ENCODE results near the gene HMGB1.

The HMGB1 gene

DNA sequence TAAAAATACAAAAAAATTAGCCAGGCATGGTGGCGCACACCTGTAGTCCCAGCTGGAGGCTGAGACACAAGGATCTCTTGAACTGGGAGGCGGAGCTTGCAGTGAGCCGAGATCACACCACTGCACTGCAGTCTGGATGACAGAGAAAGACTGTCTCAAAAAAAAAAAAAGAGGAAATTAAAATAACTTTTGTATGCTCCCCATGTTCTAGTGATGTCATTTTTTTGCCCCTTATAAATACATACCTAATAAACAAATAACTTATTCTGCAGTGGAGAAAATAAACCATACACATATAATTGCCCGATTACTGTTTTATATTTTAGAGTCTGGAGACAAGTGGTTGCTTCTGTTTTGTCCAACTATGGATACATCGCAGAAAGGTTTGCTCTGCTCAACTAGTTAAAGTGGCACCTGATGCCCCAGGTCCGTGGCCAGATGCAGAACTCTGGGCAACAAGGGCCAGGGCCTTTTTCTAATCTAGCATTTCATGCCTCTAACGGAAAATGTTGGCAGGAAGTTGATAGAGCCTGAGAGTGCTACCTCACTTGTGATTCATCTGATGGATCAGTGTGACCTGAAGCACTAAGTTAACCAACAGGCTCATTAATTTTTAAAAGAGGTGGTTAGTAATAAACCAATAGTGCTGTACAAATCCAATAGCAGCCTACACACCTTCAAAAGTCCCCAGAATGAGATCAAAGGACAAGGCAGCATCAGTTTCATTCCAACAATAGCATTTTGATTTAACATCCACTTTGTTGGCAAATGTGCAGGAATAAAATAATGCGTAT is 24.6 kb downstream of the HMGB1 start:
- TF ChIP-seq TAF1 (IDR thresholded peaks at IDR 0.05; ENCODE audit: borderline replicate concordance, insufficient read depth, low read length) (no peak), SIN3A (IDR thresholded peaks at IDR 0.05; ENCODE audit: borderline replicate concordance, insufficient read depth, low read length) (no peak), FOXP2 (optimal IDR thresholded peaks at IDR 0.05; ENCODE audit: borderline replicate concordance, extremely low read depth, extremely low read length, insufficient read depth) (no peak), POLR2AphosphoS5 (IDR thresholded peaks at IDR 0.05; ENCODE audit: low read depth, low read length) (no peak)
- TF ChIP-seq, protein P1, sequence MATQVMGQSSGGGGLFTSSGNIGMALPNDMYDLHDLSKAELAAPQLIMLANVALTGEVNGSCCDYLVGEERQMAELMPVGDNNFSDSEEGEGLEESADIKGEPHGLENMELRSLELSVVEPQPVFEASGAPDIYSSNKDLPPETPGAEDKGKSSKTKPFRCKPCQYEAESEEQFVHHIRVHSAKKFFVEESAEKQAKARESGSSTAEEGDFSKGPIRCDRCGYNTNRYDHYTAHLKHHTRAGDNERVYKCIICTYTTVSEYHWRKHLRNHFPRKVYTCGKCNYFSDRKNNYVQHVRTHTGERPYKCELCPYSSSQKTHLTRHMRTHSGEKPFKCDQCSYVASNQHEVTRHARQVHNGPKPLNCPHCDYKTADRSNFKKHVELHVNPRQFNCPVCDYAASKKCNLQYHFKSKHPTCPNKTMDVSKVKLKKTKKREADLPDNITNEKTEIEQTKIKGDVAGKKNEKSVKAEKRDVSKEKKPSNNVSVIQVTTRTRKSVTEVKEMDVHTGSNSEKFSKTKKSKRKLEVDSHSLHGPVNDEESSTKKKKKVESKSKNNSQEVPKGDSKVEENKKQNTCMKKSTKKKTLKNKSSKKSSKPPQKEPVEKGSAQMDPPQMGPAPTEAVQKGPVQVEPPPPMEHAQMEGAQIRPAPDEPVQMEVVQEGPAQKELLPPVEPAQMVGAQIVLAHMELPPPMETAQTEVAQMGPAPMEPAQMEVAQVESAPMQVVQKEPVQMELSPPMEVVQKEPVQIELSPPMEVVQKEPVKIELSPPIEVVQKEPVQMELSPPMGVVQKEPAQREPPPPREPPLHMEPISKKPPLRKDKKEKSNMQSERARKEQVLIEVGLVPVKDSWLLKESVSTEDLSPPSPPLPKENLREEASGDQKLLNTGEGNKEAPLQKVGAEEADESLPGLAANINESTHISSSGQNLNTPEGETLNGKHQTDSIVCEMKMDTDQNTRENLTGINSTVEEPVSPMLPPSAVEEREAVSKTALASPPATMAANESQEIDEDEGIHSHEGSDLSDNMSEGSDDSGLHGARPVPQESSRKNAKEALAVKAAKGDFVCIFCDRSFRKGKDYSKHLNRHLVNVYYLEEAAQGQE (IDR thresholded peaks at IDR 0.05; ENCODE audit: insufficient read depth in 1 of 2, low read depth in 2 of 2, low read length in 2 of 2) = no peak

GRCh38 chr13:30438286-30438685 is 27.4 kb downstream of the HMGB1 start:
- no peak for TF ChIP-seq TAF1 (IDR thresholded peaks at IDR 0.05; ENCODE audit: borderline replicate concordance, insufficient read depth, low read length)
- no peak for TF ChIP-seq SIN3A (IDR thresholded peaks at IDR 0.05; ENCODE audit: borderline replicate concordance, insufficient read depth, low read length)
- TF ChIP-seq POLR2AphosphoS5 (IDR thresholded peaks at IDR 0.05; ENCODE audit: low read depth, low read length) = no peak
- no peak for TF ChIP-seq FOXP2 (optimal IDR thresholded peaks at IDR 0.05; ENCODE audit: borderline replicate concordance, extremely low read depth, extremely low read length, insufficient read depth)
- TF ChIP-seq, protein P1 (IDR thresholded peaks at IDR 0.05; ENCODE audit: insufficient read depth in 1 of 2, low read depth in 2 of 2, low read length in 2 of 2) = no peak

GRCh38 chr13:30437177-30437576 is 28.6 kb downstream of the HMGB1 start:
- TF ChIP-seq TAF1 (IDR thresholded peaks at IDR 0.05; ENCODE audit: borderline replicate concordance, insufficient read depth, low read length) (no peak), SIN3A (IDR thresholded peaks at IDR 0.05; ENCODE audit: borderline replicate concordance, insufficient read depth, low read length) (no peak), FOXP2 (optimal IDR thresholded peaks at IDR 0.05; ENCODE audit: borderline replicate concordance, extremely low read depth, extremely low read length, insufficient read depth) (no peak), POLR2AphosphoS5 (IDR thresholded peaks at IDR 0.05; ENCODE audit: low read depth, low read length) (no peak)
- TF ChIP-seq, protein P1 (IDR thresholded peaks at IDR 0.05; ENCODE audit: insufficient read depth in 1 of 2, low read depth in 2 of 2, low read length in 2 of 2) = no peak

DNA sequence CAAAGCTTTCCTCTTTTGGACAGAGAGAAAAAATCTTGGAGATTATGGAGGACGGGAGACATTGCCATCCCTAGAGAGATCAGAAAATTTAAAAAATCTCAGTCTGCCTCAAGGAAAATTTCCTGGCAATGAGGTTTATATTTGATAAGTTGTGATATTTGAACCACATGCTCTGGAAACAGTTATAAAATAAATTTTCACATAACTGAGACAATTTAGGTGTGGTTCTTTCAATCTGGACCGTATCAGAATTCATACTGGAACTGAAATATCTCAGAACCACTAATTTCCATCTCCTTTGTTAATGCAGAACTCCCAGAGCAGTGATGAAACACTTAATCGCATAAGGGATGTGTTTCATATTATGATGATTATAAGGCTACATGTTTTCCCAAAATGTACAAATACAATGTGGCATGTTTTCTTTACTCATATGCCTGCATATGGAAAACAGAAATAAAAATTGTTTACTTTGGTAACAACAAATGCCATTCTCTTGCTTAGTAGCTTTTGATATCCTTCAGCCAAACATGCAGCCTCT is 29.8 kb downstream of the HMGB1 start:
- TF ChIP-seq SIN3A (IDR thresholded peaks at IDR 0.05; ENCODE audit: borderline replicate concordance, insufficient read depth, low read length) = no peak
- no peak for TF ChIP-seq POLR2AphosphoS5 (IDR thresholded peaks at IDR 0.05; ENCODE audit: low read depth, low read length)
- TF ChIP-seq, protein P1 (IDR thresholded peaks at IDR 0.05; ENCODE audit: insufficient read depth in 1 of 2, low read depth in 2 of 2, low read length in 2 of 2) = no peak
- no peak for TF ChIP-seq TAF1 (IDR thresholded peaks at IDR 0.05; ENCODE audit: borderline replicate concordance, insufficient read depth, low read length)
- TF ChIP-seq FOXP2 (optimal IDR thresholded peaks at IDR 0.05; ENCODE audit: borderline replicate concordance, extremely low read depth, extremely low read length, insufficient read depth) = no peak

Measured in PFSK-1 (cell line).